GM23338 (cell line): ENCODE results near the gene BACE2. TPM values are rescaled to one million over a fixed set of nuclear protein-coding genes. Genes with fewer than 3 reads are reported as not detected.
A peak's percentile ranks its signal among the peaks of the same experiment; 100 is the strongest.

Experiments
- ATAC-seq: fragments of 200-7000 bp; cut with Tn5 transposase; 3 replicates; pipeline ENCODE4 v1.9.1; 2020
- DNase-seq: peaks from one replicate; pipeline ENCODE4 v3.0.0-alpha.2; 2015; ENCODE audit warnings: low spot score
- H2AFZ ChIP-seq: fragments of 200-600 bp; sonication (generic); 2 replicates; pipeline ENCODE4 v1.8.0; 2016; ENCODE audit warnings: antibody characterized with exemption, mild to moderate bottlenecking, moderate library complexity
- H3F3A ChIP-seq: fragments of 200-600 bp; sonication (generic); replicated peaks from 2 replicates; pipeline ENCODE4 v1.8.0; 2017; ENCODE audit warnings: antibody characterized with exemption, mixed run types, low read depth
- H3K27ac ChIP-seq: fragments of 200-600 bp; sonication (generic); 2 replicates; pipeline ENCODE4 v1.6.1; 2016; ENCODE audit warnings: low read depth
- H3K27me3 ChIP-seq: fragments of 200-600 bp; sonication (generic); 2 replicates; pipeline ENCODE4 v1.8.0; 2016; ENCODE audit warnings: mild to moderate bottlenecking, mixed run types, moderate library complexity; ENCODE audit not compliant: insufficient read depth
- H3K36me3 ChIP-seq: fragments of 200-600 bp; sonication (generic); 2 replicates; pipeline ENCODE4 v1.8.0; 2016; ENCODE audit warnings: mild to moderate bottlenecking; ENCODE audit not compliant: insufficient read depth
- H3K4me1 ChIP-seq: fragments of 200-600 bp; sonication (generic); 2 replicates; pipeline ENCODE4 v1.8.0; 2016; ENCODE audit warnings: mild to moderate bottlenecking, moderate library complexity; ENCODE audit not compliant: insufficient read depth
- H3K4me2 ChIP-seq: fragments of 200-600 bp; sonication (generic); 2 replicates; pipeline ENCODE4 v1.7.1; 2017; ENCODE audit warnings: mixed run types
- H3K4me3 ChIP-seq: fragments of 200-600 bp; sonication (generic); 2 replicates; pipeline ENCODE4 v1.6.1; 2016; ENCODE audit warnings: mixed run types
- H3K79me2 ChIP-seq: fragments of 200-600 bp; sonication (generic); replicated peaks from 2 replicates; pipeline ENCODE4 v1.8.0; 2017; ENCODE audit warnings: mild to moderate bottlenecking; ENCODE audit not compliant: insufficient read depth
- H3K9me2 ChIP-seq: fragments of 200-600 bp; sonication (generic); 2 replicates; pipeline ENCODE4 v1.8.0; 2017; ENCODE audit not compliant: insufficient read depth
- H4K20me1 ChIP-seq: fragments of 200-600 bp; sonication (generic); replicated peaks from 2 replicates; pipeline ENCODE4 v1.8.0; 2017; ENCODE audit warnings: mild to moderate bottlenecking; ENCODE audit not compliant: insufficient read depth
- H3K27ac Mint-ChIP-seq: 2 replicates; pipeline ENCODE4 v1.8.0; 2020; ENCODE audit warnings: inconsistent platforms, mild to moderate bottlenecking, moderate library complexity, mixed read lengths
- H3K27me3 Mint-ChIP-seq: 3 replicates; pipeline ENCODE4 v1.8.0; 2022; ENCODE audit warnings: low read depth, mild to moderate bottlenecking, moderate library complexity, mixed read lengths, inconsistent platforms; ENCODE audit not compliant: insufficient read depth, poor library complexity
- H3K36me3 Mint-ChIP-seq: 3 replicates; pipeline ENCODE4 v1.8.0; 2021; ENCODE audit warnings: low read depth, mild to moderate bottlenecking, inconsistent platforms, moderate library complexity, mixed read lengths
- H3K4me1 Mint-ChIP-seq: 3 replicates; pipeline ENCODE4 v1.8.0; 2020; ENCODE audit warnings: mild to moderate bottlenecking, inconsistent platforms, mixed read lengths
- H3K4me3 Mint-ChIP-seq: 3 replicates; pipeline ENCODE4 v1.8.0; 2021; ENCODE audit warnings: moderate library complexity, mild to moderate bottlenecking, inconsistent platforms, mixed read lengths
- H3K9me3 Mint-ChIP-seq: 3 replicates; pipeline ENCODE4 v1.8.0; 2020; ENCODE audit warnings: moderate library complexity, mild to moderate bottlenecking, inconsistent platforms, mixed read lengths
- CTCF ChIP-seq, 2 experiments: fragments of 200-600 bp in 1 of 2; sonication (generic) in 1 of 2; conservative IDR thresholded peaks; 2 replicates each; pipeline versions ENCODE4 v1.5.1 to v1.6.1; 2016 to 2017; ENCODE audit warnings: antibody characterized with exemption in 2 of 2, low read depth in 2 of 2, mild to moderate bottlenecking in 2 of 2, moderate library complexity in 1 of 2
- EZH2 ChIP-seq: fragments of 200-600 bp; sonication (generic); IDR thresholded peaks from one replicate; pipeline ENCODE4 v1.8.0; 2017; ENCODE audit warnings: antibody characterized with exemption, mild to moderate bottlenecking, low read depth; ENCODE audit not compliant: unreplicated experiment
- ZNF114 ChIP-seq: fragments of 250-450 bp; sonication (Bioruptor Pico); IDR thresholded peaks from 2 replicates; pipeline ENCODE4 v1.5.0; 2020; ENCODE audit warnings: mild to moderate bottlenecking, moderate library complexity
- ZNF462 ChIP-seq: fragments of 250-450 bp; sonication (Bioruptor Pico); IDR thresholded peaks from 2 replicates; pipeline ENCODE4 v1.5.0; 2020; ENCODE audit warnings: mild to moderate bottlenecking, moderate library complexity
- polyA plus RNA-seq: library from polyadenylated mRNA; unstranded; fragments of >200 nt; fragmentation: Nextera tagmentation; extraction: Ambion mirVana; gene quantifications from 2 replicates; pipeline ENCODE4 v1.2.1, GENCODE V29; 2016
- total RNA-seq: library from RNA; depleted of rRNA; stranded (reverse); fragments of >200 nt; shearing (Covaris generic); gene quantifications from 2 replicates; pipeline ENCODE4 v1.2.3, GENCODE V29; 2014

The BACE2 gene
- total and polyA plus RNA-seq, 2 experiments from 2014 or later = 3.5 to 6.8 TPM

GRCh38 chr21:41183575-41183974 lies 15.6 kb downstream of the BACE2 start:
- no peaks in the 10 kb centered on the region for H3K9me2 ChIP-seq
- peaks cover 7% of the 10 kb centered on the region; the same call in 2 of the 3 replicates for H3K36me3 Mint-ChIP-seq
- peaks cover 2% of the 10 kb centered on the region; the same call in 1 of the 2 replicates for H3K36me3 ChIP-seq
- H3K79me2 ChIP-seq = no peaks in the 10 kb centered on the region
- no peaks in the 10 kb centered on the region for H3F3A ChIP-seq
- peak overlapping the region; percentile 59 for H3K4me2 ChIP-seq
- H3K27me3 Mint-ChIP-seq = peaks cover 8% of the 10 kb centered on the region
- no peak overlapping the region for H3K4me3 ChIP-seq
- H3K27ac Mint-ChIP-seq = no peak overlapping the region
- H3K4me3 Mint-ChIP-seq = no peak overlapping the region
- H2AFZ ChIP-seq = no peak overlapping the region
- no peaks in the 10 kb centered on the region for H4K20me1 ChIP-seq
- H3K27me3 ChIP-seq = no peaks in the 10 kb centered on the region
- H3K27ac ChIP-seq = no peak overlapping the region
- ATAC-seq = peak; percentile 61
- DNase-seq = peak; percentile 30
- peaks cover 23% of the 10 kb centered on the region for H3K9me3 Mint-ChIP-seq
- peaks cover 12% of the 10 kb centered on the region for H3K4me1 ChIP-seq
- no peak for TF ChIP-seq ZNF462 (CRISPR knock-in tag)
- TF ChIP-seq ZNF114 = no peak
- no peak for TF ChIP-seq CTCF (conservative IDR thresholded peaks at IDR 0.05; ENCODE audit: low read depth in 2 of 2)
- no peak for TF ChIP-seq EZH2
- peaks cover 9% of the 10 kb centered on the region for H3K4me1 Mint-ChIP-seq
